GM12878 (cell line): ENCODE data around the gene TMEM25. TPM values are rescaled to one million over a fixed set of nuclear protein-coding genes. Genes with fewer than 3 reads are reported as not detected.
"Not testable (repeated sequence)": the region's sequence is repeated elsewhere in the genome, so short reads cannot be mapped to it uniquely, and the experiment has no call there.

Experiments used
- ATAC-seq: fragments of 200-7000 bp; cut with Tn5 transposase; 3 replicates; pipeline ENCODE4 v1.9.1; 2020; ENCODE audit warnings: mild to moderate bottlenecking, moderate library complexity
- BruUV-seq: library from RNA; stranded (reverse); fragments of 400-500 nt; replicated peaks from 2 replicates; lab custom pipeline; 2021; lab: Mats Ljungman, UMichigan
- CTCF ChIA-PET: fragments of 300-600 bp; sonication (Branson Sonifier 250); formaldehyde crosslinking; extraction: SDS; loops from one replicate; lab custom pipeline; 2021; ENCODE audit warnings: inconsistent platforms; lab: Yijun Ruan, JAX
- POLR2A ChIA-PET: fragments of 350-600 bp; formaldehyde crosslinking; extraction: SDS; loops from one replicate; lab custom pipeline; 2021; ENCODE audit warnings: inconsistent platforms; lab: Charles Lee
- RAD21 ChIA-PET: fragments of 300-600 bp; sonication (Branson Sonifier 250); formaldehyde crosslinking; loops from one replicate; lab custom pipeline; 2023; ENCODE audit warnings: antibody characterized with exemption; ENCODE audit not compliant: unreplicated experiment; lab: Charles Lee
- SMC1A ChIA-PET: fragments of 300-600 bp; sonication (Branson Sonifier 250); formaldehyde crosslinking; loops from one replicate; lab custom pipeline; 2023; ENCODE audit not compliant: unreplicated experiment, uncharacterized antibody; lab: Charles Lee
- DNase-seq: peaks from one replicate; pipeline ENCODE4 v3.0.0-alpha.2; 2011; ENCODE audit warnings: low read depth, low spot score
- FAIRE-seq: peaks from 3 replicates; lab custom pipeline; 2011; peaks lifted over from hg19 to GRCh38; lab: Jason Lieb, UNC
- H2AFZ ChIP-seq: 2 replicates; pipeline ENCODE4 v1.6.0; 2011; ENCODE audit warnings: low read depth, low read length, control low read depth; ENCODE audit not compliant: control insufficient read depth
- H3K27ac ChIP-seq: 2 replicates; pipeline ENCODE4 v1.5.1; 2011; ENCODE audit warnings: control low read depth; ENCODE audit not compliant: control insufficient read depth, insufficient read depth
- H3K27me3 ChIP-seq, 2 experiments: replicated peaks in 1 of 2; 2 replicates each; pipeline versions ENCODE4 v1.6.0 to v1.6.1; 2011; ENCODE audit warnings: low read length in 1 of 2; ENCODE audit not compliant: control insufficient read depth in 2 of 2, insufficient read depth in 2 of 2
- H3K36me3 ChIP-seq, 2 experiments: 2 replicates each; pipeline ENCODE4 v1.5.1; 2011; ENCODE audit warnings: low read length in 1 of 2; ENCODE audit not compliant: control insufficient read depth in 2 of 2, insufficient read depth in 2 of 2
- H3K4me1 ChIP-seq: 2 replicates; pipeline ENCODE4 v1.6.1; 2011; ENCODE audit warnings: mild to moderate bottlenecking, low read length, moderate library complexity, mixed read lengths; ENCODE audit not compliant: control insufficient read depth, insufficient read depth
- H3K4me2 ChIP-seq: 2 replicates; pipeline ENCODE4 v1.6.0; 2011; ENCODE audit warnings: control low read depth; ENCODE audit not compliant: control insufficient read depth, insufficient read depth
- H3K4me3 ChIP-seq: fragments of 200-600 bp; sonication (generic); 2 replicates; pipeline ENCODE4 v1.5.1; 2016
- H3K79me2 ChIP-seq: 2 replicates; pipeline ENCODE4 v1.6.0; 2011; ENCODE audit warnings: low read length; ENCODE audit not compliant: control insufficient read depth, insufficient read depth
- H3K9ac ChIP-seq: 2 replicates; pipeline ENCODE4 v1.8.0; 2011; ENCODE audit warnings: low read length, control low read depth, mixed read lengths; ENCODE audit not compliant: control insufficient read depth, insufficient read depth
- H3K9me3 ChIP-seq: replicated peaks from 3 replicates; pipeline ENCODE4 v1.5.1; 2011; ENCODE audit warnings: mild to moderate bottlenecking, low read length; ENCODE audit not compliant: control insufficient read depth, insufficient read depth
- H4K20me1 ChIP-seq: 2 replicates; pipeline ENCODE4 v1.6.0; 2011; ENCODE audit not compliant: control insufficient read depth, insufficient read depth
- BCL11A ChIP-seq: IDR thresholded peaks from 2 replicates; pipeline ENCODE4 v1.6.1; 2011; ENCODE audit warnings: low read depth, low read length
- DPF2 ChIP-seq: fragments of 450-650 bp; IDR thresholded peaks from 2 replicates; pipeline ENCODE4 v1.6.1; 2017; ENCODE audit warnings: mild to moderate bottlenecking
- GATAD2B ChIP-seq: fragments of 450-650 bp; conservative IDR thresholded peaks from 2 replicates; pipeline ENCODE4 v1.6.1; 2017; ENCODE audit warnings: low read depth, mild to moderate bottlenecking, moderate library complexity
- JUNB ChIP-seq: IDR thresholded peaks from 2 replicates; pipeline ENCODE4 v1.6.1; 2016; ENCODE audit warnings: antibody characterized with exemption, mild to moderate bottlenecking
- LARP7 ChIP-seq: fragments of 450-650 bp; IDR thresholded peaks from 2 replicates; pipeline ENCODE4 v1.6.1; 2017; ENCODE audit warnings: mild to moderate bottlenecking
- NFYA ChIP-seq: IDR thresholded peaks from 2 replicates; pipeline ENCODE4 v1.6.1; 2011; ENCODE audit warnings: low read depth, mild to moderate bottlenecking, low read length, improper control_type of control experiment, borderline replicate concordance
- PML ChIP-seq: IDR thresholded peaks from 2 replicates; pipeline ENCODE4 v1.6.1; 2012; ENCODE audit warnings: low read length, inconsistent platforms
- RAD21 ChIP-seq: IDR thresholded peaks from 2 replicates; pipeline ENCODE4 v1.6.1; 2011; ENCODE audit warnings: mild to moderate bottlenecking, low read depth, low read length, moderate library complexity; ENCODE audit not compliant: insufficient read depth
- RBBP5 ChIP-seq: fragments of 200-600 bp; sonication (generic); conservative IDR thresholded peaks from 2 replicates; pipeline ENCODE4 v1.6.1; 2016
- RUNX3 ChIP-seq: IDR thresholded peaks from 2 replicates; pipeline ENCODE4 v1.6.1; 2012; ENCODE audit warnings: low read length, inconsistent platforms
- SP1 ChIP-seq: IDR thresholded peaks from one replicate; pipeline ENCODE4 v1.6.1; 2011; ENCODE audit warnings: low read depth, low read length
- SREBF2 ChIP-seq: IDR thresholded peaks from 2 replicates; pipeline ENCODE4 v1.6.1; 2012; ENCODE audit warnings: mild to moderate bottlenecking, low read length
- WRNIP1 ChIP-seq: IDR thresholded peaks from 2 replicates; pipeline ENCODE4 v1.6.1; 2011; ENCODE audit warnings: low read depth, low read length, improper control_type of control experiment, borderline replicate concordance
- ZSCAN29 ChIP-seq: fragments of 450-650 bp; IDR thresholded peaks from 2 replicates; pipeline ENCODE4 v1.6.1; 2017; ENCODE audit warnings: mild to moderate bottlenecking, moderate library complexity
- WGBS: methylation state at CpG from one replicate; pipeline ENCODE4 v1.1.6; 2016; ENCODE audit warnings: low lambda C conversion rate; ENCODE audit not compliant: insufficient replicate concordance, insufficient coverage; ENCODE audit errors: missing lambda C conversion rate; 5-methylcytosine and 5-hydroxymethylcytosine counted together
- in situ Hi-C: fragments of 300-500 bp; cut with MboI; formaldehyde crosslinking; loops from 9 replicates; pipeline ENCODE4 v1.14.3; 2018; ENCODE audit warnings: mixed read lengths
- intact Hi-C: fragments of 100-400 bp; cut with micrococcal nuclease; formaldehyde crosslinking; loops from one replicate; pipeline ENCODE4 v1.14.2; 2022; ENCODE audit not compliant: unreplicated experiment
- polyA plus RNA-seq, 11 experiments: library from polyadenylated mRNA; depleted of rRNA in 4 of 11; unstranded in 6 of 11; stranded (reverse) in 5 of 11; fragments of >200 nt; fragmentation: Nextera tagmentation in 4 of 11; fragmentation: Illumina TruSeq in 1 of 11; extraction: Ambion mirVana in 4 of 11; extraction: Trizol in 1 of 11; gene quantifications; 1 replicate in 1 of 11; 2 replicates in 10 of 11; pipeline versions ENCODE4 v1.2.1 to v1.2.3, GENCODE V29; 2011 to 2016; ENCODE audit warnings: inconsistent platforms in 2 of 11, missing spikeins in 2 of 11, low read depth in 1 of 11
- total RNA-seq, 4 experiments: library from RNA; depleted of rRNA in 3 of 4; stranded (reverse); fragments of >200 nt in 3 of 4; fragmentation: Illumina TruSeq in 1 of 4; extraction: Trizol in 1 of 4; gene quantifications; 2 replicates each; pipeline versions ENCODE4 v1.2.1 to v1.2.3, GENCODE V29; 2013 to 2021

The TMEM25 gene
- total and polyA plus RNA-seq, 10 of the 15 experiments (the other 5 are each of a cell fraction or from before 2014, with no cell fraction given): 1.4 to 13.9 (median 7.8) TPM

GRCh38 chr11:118481238-118481637 is 49.8 kb upstream of the TMEM25 start:
- H4K20me1 ChIP-seq, H3K9ac ChIP-seq, H3K4me3 ChIP-seq, BruUV-seq, RAD21 ChIA-PET, H3K27me3 ChIP-seq, H3K9me3 ChIP-seq, intact Hi-C loops, H3K27ac ChIP-seq, H2AFZ ChIP-seq, H3K4me1 ChIP-seq, FAIRE-seq, DNase-seq, H3K79me2 ChIP-seq, ATAC-seq, H3K4me2 ChIP-seq: not testable (repeated sequence)
- H3K36me3 ChIP-seq: peaks cover 8 to 30% of the 10 kb centered on the region in 2 experiments
- SMC1A ChIA-PET: interaction anchor here (0.6 to 1.6 kb wide), 5 partner anchors 9 to 96 kb away, joined by 3 to 4 read pairs (median 3); no protein-coding TSS in a partner anchor
- CTCF ChIA-PET: interaction anchor here (1.1 to 1.3 kb wide), 4 partner anchors 12 to 186 kb away, joined by 3 to 5 read pairs (median 3); no protein-coding TSS in a partner anchor
- POLR2A ChIA-PET: interaction anchor here (1.1 to 1.5 kb wide), 2 partner anchors 45 to 50 kb away, joined by 3 to 4 read pairs; partner anchors contain the start of gene KMT2A
- WGBS: 100% methylated on average over 1 of the region's 1 CpG
- in situ Hi-C loops: loop anchor here (5.0 to 25.0 kb wide), 2 partner anchors 94 to 284 kb away; no protein-coding TSS in a partner anchor

- H3K9ac ChIP-seq: no peak overlapping the region
- intact Hi-C loops (no loop called here), in situ Hi-C loops (loop anchor here (5.0 to 25.0 kb wide), 2 partner anchors 97 to 287 kb away; no protein-coding TSS in a partner anchor)
- H3K4me3 ChIP-seq: no peak overlapping the region
- 98% methylated on average over 3 of the region's 3 CpGs for WGBS
- no peak for DNase-seq
- H3K27me3 ChIP-seq: no peaks in the 10 kb centered on the region
- no peak overlapping the region for H2AFZ ChIP-seq
- no peaks in the 10 kb centered on the region; the same call in 1 of the 2 replicates for H3K79me2 ChIP-seq
- CTCF ChIA-PET: no interaction called here
- no peaks in the 10 kb centered on the region for H3K4me1 ChIP-seq
- SMC1A ChIA-PET: interaction anchor here (1.2 to 1.8 kb wide), 2 partner anchors 34 to 66 kb away, joined by 3 read pairs; no protein-coding TSS in a partner anchor
- peaks cover 6 to 22% of the 10 kb centered on the region in 2 experiments for H3K36me3 ChIP-seq
- no peaks in the 10 kb centered on the region for H4K20me1 ChIP-seq
- no peaks in the 10 kb centered on the region for H3K9me3 ChIP-seq
- BruUV-seq: no TSS peak
- no peak overlapping the region for H3K27ac ChIP-seq
- POLR2A ChIA-PET: no interaction called here
- no peak for TF ChIP-seq DPF2
- no peak for TF ChIP-seq PML
- no peak for TF ChIP-seq BCL11A
- TF ChIP-seq RUNX3: no peak
- TF ChIP-seq RAD21: no peak
- TF ChIP-seq GATAD2B: no peak
- no peak for TF ChIP-seq WRNIP1
- TF ChIP-seq ZSCAN29: no peak
- TF ChIP-seq LARP7: no peak
- no peak for TF ChIP-seq SP1
- TF ChIP-seq NFYA: no peak
- no peak for TF ChIP-seq SREBF2
- TF ChIP-seq RBBP5: no peak
- TF ChIP-seq JUNB: no peak
- H3K4me2 ChIP-seq: no peak overlapping the region
- ATAC-seq: no peak
- RAD21 ChIA-PET: no interaction called here
- no peak for FAIRE-seq
Observed at GRCh38 chr11:118484405-118484804, 46.6 kb upstream of the TMEM25 start.
